Hippocampal formation (tissue), 2 donors: ENCODE results near the gene FKBP11.
"Not testable (repeated sequence)": the region's sequence is repeated elsewhere in the genome, so short reads cannot be mapped to it uniquely, and the experiment has no call there.

Source experiments
- DNase-seq, 2 donors: peaks; one replicate each; lab custom pipeline; 2025; lab: John Stamatoyannopoulos, UW

Gene FKBP11

DNA sequence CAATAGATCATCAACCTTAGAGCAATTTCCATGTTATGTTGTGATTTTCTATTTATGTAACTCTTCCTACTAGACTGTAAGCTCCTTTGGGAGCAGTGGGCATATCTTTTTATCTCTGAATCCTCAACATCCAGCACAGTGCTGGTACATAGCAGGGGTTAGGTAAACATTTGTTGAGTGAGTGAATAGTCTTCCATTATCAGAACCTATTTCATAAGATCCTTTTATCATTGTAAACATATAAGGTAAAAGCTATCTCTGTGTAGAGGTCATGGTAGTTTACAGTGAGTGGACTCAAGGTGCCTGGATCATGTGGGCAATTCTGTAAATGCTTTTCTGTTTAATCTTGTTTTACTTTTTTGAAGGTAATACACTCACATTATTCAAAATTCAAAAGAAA lies 15.1 kb downstream of the FKBP11 start:
- no peak for DNase-seq

DNA sequence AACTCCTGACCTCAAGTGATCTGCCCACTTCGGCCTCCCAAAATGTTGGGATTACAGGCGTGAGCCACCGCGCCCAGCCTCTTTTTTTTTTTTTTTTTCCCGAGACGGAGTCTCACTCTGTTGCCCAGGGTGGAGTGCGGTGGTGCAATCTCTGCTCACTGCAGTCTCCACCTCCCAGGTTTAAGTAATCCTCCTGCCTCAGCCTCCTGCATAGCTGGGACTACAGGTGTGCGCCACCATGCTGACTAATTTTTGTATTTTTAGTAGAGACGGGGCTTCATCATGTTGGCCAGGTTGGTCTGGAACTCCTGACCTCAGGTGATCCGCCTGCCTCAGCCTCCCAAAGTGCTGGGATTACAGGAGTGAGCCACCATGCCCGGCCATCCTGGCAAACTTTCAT lies 15.6 kb downstream of the FKBP11 start:
- not testable (repeated sequence) for DNase-seq

DNA sequence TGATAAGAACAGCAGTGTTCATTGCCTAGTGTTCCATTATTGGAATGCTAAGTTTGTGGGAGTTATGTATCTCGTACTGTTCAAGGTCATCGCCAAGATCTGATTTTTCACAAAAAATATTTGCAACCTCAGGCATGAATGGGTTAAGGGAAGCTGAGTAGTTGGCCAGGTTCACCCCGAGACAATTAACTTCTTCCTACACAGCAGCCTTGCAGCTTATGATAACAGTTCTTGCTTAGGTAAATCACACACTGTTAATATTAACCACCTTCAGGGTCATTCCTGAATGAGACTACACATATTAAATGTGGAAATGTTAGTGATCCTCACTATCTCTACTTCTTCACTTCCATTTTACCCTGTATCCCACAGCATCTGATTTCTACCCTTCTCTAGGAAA lies 18.0 kb downstream of the FKBP11 start:
- DNase-seq = no peak

DNA sequence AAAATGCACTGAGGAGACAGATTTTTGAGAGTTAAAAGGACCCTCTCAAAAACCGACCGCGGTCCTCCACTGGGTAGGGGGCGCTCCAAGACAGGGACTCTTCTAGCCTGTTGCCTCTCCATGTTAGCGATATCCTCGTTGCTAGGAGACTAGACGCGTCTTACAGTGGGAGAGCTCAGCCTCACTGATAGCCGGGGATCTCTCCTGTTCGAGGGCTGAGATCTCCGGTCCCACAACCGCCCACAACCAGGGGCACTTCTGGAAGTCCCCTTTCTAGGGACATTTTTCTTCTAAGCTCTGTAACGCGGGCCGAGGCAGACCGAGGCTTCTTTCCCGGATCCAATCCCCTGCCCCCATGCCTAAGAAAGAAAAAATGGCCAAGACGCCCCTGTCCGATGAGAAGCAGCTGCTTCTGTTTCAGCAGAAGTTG lies 21.3 kb downstream of the FKBP11 start:
- DNase-seq = peak; percentile 31 to 72

DNA sequence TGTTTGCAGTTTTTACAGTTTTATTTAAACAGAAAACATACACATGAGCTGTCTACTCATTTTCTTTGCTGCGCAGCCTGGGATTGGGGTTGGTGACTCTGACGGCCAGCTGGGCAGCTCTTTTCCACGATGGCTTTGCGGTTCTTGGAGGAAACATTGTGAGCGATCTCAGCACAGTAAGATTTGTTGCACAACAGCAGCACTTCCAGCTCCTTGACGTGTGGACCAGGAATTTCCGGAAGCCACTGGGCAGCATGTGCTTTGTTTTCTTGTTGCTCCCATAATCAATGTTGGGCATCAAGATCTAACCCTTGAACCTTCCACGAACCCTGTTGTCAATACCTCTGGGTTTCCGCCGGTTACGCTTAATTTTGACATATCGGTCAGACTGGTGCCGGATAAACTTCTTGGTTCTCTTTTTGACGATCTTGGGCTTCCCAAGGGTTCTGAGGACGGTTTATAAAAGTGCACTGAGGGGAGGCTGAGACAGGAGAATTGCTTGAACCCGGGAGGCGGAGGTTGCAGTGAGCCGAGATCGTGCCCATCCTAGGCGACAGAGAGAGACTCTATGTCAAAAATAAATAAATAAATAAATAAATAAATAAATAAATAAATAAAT lies 21.8 kb downstream of the FKBP11 start:
- no peak for DNase-seq

DNA sequence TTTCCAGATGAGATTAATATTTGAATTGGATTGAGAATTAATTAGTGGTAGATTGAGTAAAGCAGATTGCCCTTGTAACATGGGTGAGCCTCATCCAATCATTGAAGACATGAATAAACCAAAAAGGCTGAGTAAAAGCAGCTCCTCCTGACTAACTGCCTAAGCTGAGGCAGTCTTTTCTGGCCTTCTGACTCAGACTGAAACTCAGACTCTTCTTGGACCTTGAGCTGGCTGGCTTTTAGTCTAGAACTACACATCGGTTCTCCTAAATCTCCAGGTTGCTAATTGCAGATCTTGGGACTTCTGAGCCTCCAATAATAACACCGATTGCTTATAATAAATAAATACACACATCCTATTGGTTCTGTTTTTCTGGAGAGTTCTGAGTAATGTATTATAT lies 24.0 kb downstream of the FKBP11 start:
- DNase-seq = no peak

DNA sequence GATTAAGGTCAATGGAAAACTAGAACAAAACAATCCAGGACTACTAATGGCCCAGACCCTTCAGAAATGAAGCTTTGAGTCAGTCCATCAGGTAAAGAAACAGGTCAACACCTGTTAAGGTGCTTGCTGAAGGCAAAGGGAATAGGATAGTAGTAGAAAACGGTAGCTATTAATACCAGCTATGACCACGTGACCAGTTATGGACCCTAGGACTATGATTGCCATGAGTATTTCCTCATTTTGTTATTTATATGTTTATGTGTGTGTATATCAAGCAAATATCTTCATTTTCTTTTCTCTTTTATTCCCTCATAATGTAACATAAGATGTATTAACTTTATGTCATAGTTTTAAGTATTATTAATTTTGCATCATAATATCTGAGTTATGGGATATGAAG lies 25.6 kb downstream of the FKBP11 start:
- no peak for DNase-seq

DNA sequence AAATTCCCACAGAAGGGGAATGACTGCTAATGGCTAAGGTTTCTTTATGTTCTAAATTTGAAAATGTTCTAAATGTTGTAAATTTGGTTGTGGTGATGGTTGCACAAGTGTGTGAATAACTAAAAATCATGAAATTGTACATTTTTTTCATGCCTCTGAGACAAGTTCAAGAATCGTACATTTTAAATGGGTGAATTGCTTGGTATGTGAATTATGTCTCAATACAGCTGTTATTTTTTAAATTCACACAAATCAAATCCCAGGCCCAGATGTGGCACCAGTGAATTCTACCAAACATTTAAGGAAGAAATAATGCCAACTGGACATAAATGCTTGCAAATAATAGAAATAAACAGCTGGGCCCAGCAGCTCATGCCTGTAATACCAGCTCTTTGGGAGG lies 31.0 kb downstream of the FKBP11 start:
- no peak for DNase-seq

DNA sequence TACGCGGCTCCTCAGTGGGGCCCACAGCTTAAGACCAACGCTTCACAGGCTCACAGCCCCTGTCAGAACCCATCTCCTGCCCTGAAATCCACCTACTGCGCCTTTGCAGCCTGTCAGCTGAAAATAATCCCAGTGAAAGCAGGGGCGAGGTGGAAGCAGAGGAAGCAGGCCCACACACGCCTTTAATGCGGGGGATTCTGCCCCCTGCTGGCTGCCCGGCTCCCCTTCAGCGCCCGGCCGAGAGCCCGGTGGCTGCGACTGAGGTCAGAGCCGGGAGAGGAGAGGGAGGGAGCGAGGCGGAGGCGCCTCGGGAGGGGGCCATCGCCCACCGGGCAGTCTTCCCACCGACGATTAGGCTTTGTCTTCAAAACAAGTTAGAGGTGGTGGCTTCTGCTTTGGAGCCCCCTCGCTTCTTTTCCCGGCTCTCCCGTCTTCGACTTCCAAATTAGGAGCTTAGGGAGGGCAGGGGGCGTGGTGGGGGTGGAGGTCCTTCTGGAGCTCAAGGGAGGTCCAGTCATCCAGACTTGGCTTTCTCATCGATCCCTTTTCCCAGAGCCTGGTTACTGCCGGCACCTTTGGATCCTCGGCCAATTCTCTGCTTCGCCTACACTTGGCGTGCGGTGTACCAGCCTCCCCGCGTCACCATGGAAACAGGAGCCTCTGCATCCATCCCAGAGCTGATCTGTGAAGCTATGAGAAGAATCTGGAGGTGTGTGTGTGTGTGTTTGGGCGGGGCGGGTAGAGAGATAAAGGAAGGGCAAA lies 34.5 kb downstream of the FKBP11 start:
- peak; percentile 73 to 80 for DNase-seq

DNA sequence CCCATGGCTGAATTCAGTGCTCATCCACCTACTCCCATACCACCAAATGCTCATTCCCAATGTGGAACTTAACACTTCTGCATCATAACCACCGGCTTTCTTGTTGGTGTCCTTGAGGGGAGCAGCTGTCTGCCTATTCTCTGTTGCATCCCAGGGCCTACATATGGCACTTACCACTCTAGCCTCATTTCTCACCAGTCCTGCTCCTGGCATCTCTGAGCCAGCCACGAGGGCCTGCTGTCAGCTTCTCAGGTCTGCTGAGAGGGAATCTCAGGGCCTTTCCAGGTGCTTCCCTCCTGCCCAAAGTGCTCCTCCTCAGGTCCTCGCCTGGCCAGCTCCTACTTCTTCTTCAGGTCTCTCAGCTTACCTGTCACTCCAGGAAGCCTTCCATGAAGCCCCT lies 35.6 kb downstream of the FKBP11 start:
- no peak for DNase-seq

DNA sequence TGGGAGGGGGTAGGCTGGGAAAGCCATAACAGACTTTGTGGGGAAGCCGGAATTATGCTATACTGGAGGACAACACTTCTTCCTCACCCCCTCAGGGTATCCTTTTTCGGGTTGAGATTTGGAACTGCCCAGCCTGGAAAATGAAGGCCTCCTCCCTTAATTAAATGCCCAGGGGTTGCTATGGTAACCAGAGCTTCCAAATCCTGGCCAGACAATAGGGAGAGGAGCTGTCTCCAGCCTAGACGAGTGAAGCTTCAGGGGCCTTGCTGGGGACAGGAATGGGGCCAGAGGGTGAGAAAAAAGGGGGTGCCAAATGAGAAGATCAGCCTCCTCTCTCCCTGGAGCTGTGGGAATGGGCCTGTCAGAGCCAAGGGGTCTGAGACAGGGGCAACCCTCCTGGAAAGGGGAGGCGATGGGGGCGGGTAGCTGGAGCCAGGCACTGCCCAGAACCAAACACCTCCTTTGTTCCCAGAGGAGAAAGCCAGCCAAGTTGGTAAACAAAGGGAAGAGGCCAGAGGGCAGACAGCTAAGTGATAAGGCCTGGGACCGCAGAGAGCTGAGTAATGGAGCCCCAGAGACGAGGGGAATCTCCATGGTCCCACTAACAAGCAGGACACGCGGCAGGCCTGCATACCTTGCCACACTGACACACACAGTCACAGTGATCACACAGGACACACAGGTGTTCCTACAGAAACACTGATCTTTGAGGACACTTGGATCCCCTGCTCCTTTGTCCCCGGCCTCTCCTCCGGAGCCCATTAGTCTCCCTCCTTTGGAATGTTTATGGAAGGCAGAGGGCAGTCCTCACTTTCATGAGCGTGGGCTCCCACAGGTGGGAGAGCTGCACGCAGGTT lies 41.8 kb downstream of the FKBP11 start:
- no peak for DNase-seq

DNA sequence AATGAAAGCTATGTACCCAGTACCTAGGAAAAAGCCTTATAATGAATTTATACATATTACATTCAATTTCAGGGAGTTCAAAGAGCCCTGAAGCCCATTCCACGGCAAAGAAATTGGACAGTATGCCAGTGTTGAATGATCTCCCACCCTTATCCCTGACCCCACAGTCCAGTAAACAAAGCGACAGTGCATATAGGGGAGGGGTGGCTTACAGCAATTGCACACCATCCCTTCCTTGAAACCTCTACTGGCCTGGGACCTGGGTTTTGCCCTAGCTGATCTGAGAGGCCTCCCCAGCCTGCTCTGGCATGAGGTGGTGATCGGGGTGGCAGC lies 42.4 kb downstream of the FKBP11 start:
- no peak for DNase-seq

DNA sequence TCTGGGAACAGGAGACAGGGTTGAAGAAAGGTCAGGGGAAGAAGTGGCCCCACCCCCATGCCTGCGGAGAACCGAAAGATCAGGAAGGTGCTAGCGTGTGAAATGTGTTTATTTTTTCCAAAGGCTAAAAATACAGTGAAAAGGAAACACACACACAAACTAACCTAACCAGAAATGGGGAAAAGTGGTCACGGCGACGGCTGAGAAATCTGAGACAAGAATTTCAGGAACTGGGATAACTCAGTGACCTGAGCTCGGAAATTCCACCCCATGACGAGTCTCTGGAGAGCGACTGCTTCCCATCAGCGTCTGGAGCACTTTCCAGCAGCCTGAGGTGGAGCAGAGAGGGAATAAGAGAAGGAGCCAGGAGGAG lies 43.0 kb downstream of the FKBP11 start:
- no peak for DNase-seq

DNA sequence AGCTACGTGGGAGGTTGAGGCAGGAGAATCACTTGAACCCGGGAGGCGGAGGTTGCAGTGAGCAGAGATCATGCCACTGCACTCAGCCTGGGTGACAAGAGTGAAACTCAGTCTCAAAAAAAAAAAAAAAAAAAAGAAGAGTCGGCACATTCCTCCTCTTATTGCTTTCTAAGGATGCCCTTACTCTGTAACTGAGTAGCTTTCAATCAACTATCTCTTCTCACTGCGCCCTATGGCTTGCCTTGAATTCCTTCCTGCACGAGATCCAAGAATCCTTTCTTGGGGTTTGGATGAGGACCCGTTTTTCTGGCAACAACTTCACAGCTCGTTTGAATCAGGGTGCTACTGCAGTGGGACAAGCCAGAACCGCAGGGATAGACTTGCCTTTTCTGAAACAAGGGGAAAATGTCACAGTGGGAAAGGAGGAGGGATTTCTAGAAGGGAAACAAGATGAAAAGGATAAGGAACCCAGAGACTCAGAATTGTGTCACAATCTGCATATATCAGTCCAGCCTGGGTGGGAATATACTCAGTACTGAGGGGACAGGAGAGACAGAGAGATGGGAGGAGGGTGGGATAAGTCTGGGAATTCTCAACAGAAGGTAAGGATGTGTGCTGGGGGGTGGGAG lies 43.5 kb downstream of the FKBP11 start:
- DNase-seq = no peak

DNA sequence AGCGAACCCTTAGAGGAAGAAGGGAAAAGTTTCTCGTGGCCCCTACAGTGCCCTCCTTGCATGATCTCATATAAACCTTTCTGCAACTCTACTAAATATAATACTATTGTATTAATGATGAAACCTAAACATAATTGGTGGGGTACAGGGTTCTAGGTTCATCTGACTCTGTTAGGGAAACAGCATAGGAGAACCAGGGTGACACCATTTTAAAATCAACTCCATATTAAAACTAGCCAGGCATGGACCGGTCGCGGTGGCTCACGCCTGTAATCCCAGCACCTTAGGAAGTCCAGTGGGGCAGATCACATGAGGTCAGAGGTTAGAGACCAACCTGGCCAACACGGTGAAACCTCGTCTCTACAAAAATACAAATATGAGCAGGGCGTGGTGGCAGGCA lies 44.6 kb downstream of the FKBP11 start:
- no peak for DNase-seq

DNA sequence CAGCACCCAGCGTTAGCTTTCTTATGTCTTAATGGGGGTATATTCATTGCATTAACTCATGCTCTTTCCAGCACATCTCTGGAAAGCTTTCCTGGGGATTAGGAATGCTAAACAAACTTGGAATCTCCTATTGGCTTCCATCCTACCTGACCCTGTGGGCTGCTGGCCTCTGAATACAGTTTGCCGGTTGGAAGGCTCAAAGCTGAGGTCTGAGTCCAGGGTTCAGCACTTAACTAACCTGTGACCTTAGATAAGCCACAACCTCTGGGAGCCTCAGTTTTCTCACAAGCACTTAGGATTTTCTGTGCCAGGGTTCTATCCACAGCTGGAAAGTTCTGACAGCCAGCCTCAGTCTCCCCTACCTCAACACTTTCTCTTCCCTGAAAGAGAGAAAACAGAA lies 46.7 kb downstream of the FKBP11 start:
- DNase-seq = no peak

DNA sequence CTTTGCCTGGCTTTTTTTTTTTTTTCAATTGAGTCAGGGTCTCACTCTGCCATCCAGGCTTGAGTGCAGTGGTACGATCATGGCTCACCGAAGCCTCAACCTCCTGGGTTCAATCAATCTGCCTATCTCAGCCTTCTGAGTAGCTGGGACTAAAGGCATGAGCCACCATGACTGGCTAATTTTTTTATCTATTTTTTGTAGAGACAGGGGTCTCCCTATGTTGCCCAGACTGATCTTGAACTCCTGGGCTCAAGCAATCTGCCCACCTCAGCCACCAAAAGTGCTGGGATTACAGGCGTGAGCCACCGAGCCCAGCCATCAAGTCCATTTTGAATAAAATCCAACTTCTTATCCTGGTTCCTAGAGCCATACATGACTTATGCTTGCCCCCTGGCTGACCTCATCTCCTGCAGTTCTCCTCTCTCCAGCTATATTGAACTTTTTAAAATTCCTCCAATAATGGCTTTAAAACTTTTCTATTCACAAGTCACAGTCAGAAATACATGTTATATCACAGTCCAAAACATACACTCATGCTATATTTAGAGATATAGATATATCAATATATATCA lies 49.3 kb downstream of the FKBP11 start:
- no peak for DNase-seq

DNA sequence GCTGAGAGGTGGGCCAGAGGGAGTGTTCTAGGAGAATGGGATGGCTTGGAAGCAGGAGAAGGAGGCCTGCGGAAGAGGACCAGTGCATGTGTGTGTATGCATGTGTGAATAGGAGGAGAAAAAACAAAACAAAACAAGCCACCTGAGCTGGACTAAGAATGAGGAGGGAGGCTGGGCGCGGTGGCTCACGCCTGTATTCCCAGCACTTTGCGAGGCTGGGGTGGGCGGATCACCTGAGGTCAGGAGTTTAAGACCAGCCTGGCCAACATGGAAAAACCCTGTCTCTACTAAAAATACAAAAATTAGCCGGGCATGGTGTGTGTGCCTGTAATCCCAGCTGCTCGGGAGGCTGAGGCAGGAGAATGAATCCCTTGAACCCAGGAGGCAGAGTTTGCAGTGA lies 51.8 kb downstream of the FKBP11 start:
- not testable (repeated sequence) for DNase-seq

DNA sequence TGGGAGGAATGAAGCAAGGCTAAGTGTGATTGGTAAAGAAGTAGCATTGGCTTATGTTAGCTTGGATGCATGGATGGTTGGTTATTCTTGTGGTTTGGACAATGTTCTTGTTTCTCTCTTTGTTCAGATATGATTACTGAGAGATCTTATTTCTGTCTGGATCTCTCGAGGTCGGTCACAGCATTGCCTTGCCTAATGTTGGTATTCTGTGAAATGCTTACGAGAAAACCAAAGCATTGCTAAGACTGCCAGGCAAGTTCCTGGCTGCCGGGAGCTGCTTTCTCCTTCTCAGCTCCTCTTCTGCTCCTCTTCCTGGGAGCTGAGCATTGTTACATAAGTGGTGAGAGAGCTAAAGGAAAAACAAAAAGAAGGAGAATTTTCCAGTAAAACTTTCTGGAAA lies 52.2 kb downstream of the FKBP11 start:
- peak in 1 of 2 donors; percentile 47 for DNase-seq
